GM19455 (cell line): ENCODE data around the gene SCFD2.

Source experiments
- ATAC-seq: cut with Tn5 transposase; IDR thresholded peaks from one replicate; pipeline ENCODE4 v1.9.1; 2021; ENCODE audit not compliant: unreplicated experiment

Gene SCFD2

GRCh38 chr4:52939739-52940138, 426.1 kb downstream of the SCFD2 start:
- no peak for ATAC-seq

GRCh38 chr4:52939325-52939724, 426.5 kb downstream of the SCFD2 start:
- ATAC-seq = no peak

GRCh38 chr4:52937829-52938228, 428.0 kb downstream of the SCFD2 start:
- ATAC-seq = no peak

- ATAC-seq = no peak
Observed at GRCh38 chr4:52936729-52937128, 429.1 kb downstream of the SCFD2 start.

- no peak for ATAC-seq
Observed at GRCh38 chr4:52935317-52935716, 430.5 kb downstream of the SCFD2 start.

GRCh38 chr4:52933738-52934137, 432.1 kb downstream of the SCFD2 start:
- no peak for ATAC-seq

- no peak for ATAC-seq
Observed at GRCh38 chr4:52932591-52933470, 433.0 kb downstream of the SCFD2 start.

- ATAC-seq = no peak
Observed at GRCh38 chr4:52931243-52931642, 434.6 kb downstream of the SCFD2 start.

GRCh38 chr4:52926196-52926974, 439.5 kb downstream of the SCFD2 start:
- no peak for ATAC-seq

GRCh38 chr4:52925531-52925968, 440.3 kb downstream of the SCFD2 start:
- ATAC-seq = no peak

GRCh38 chr4:52919461-52919860, 446.4 kb downstream of the SCFD2 start:
- ATAC-seq = no peak

GRCh38 chr4:52917817-52918216, 448.0 kb downstream of the SCFD2 start:
- ATAC-seq = no peak

GRCh38 chr4:52915730-52916300, 450.0 kb downstream of the SCFD2 start:
- ATAC-seq = no peak

- no peak for ATAC-seq
Observed at GRCh38 chr4:52915191-52915590, 450.7 kb downstream of the SCFD2 start.

- ATAC-seq = no peak
Observed at GRCh38 chr4:52914051-52914605, 451.7 kb downstream of the SCFD2 start.

- ATAC-seq = no peak
Observed at GRCh38 chr4:52912608-52913007, 453.3 kb downstream of the SCFD2 start.

GRCh38 chr4:52911684-52912294, 454.1 kb downstream of the SCFD2 start:
- ATAC-seq = no peak

- no peak for ATAC-seq
Observed at GRCh38 chr4:52910115-52910514, 455.7 kb downstream of the SCFD2 start.

- ATAC-seq = no peak
Observed at GRCh38 chr4:52907510-52907909, 458.4 kb downstream of the SCFD2 start.

- no peak for ATAC-seq
Observed at GRCh38 chr4:52904421-52904820, 461.4 kb downstream of the SCFD2 start.

GRCh38 chr4:52903273-52903672, 462.6 kb downstream of the SCFD2 start:
- ATAC-seq = no peak
